ENCODE measurements around the gene SEC23A.
A peak's percentile ranks its signal among the peaks of the same experiment; 100 is the strongest.
"Not testable (repeated sequence)": the region's sequence is repeated elsewhere in the genome, so short reads cannot be mapped to it uniquely, and the experiment has no call there.

Gene SEC23A

GRCh38 chr14:39029789-39030188, 73.2 kb downstream of the SEC23A start:
- no peak for DNase-seq

GRCh38 chr14:39028620-39029019, 74.4 kb downstream of the SEC23A start:
- no peak for DNase-seq

GRCh38 chr14:39025810-39026627, 77.0 kb downstream of the SEC23A start:
- no peak for DNase-seq

- DNase-seq: no peak
These were observed 77.7 kb downstream of the SEC23A start for GRCh38 chr14:39025250-39025809.

- DNase-seq: no peak
These were observed 78.8 kb downstream of the SEC23A start for GRCh38 chr14:39023939-39024871.

GRCh38 chr14:39017096-39018016, 85.7 kb downstream of the SEC23A start:
- DNase-seq: not testable (repeated sequence)

- no peak for DNase-seq
These were observed 86.3 kb downstream of the SEC23A start for GRCh38 chr14:39016733-39017095.

GRCh38 chr14:39015964-39016577, 87.0 kb downstream of the SEC23A start:
- DNase-seq: peak; percentile 12

- peak; percentile 48 for DNase-seq
These were observed 87.6 kb downstream of the SEC23A start for GRCh38 chr14:39015360-39015961.

- no peak for DNase-seq
These were observed 88.6 kb downstream of the SEC23A start for GRCh38 chr14:39014460-39014859.

GRCh38 chr14:39008965-39009364, 94.1 kb downstream of the SEC23A start:
- not testable (repeated sequence) for DNase-seq

- peak; percentile 48 for DNase-seq
These were observed 96.2 kb downstream of the SEC23A start for GRCh38 chr14:39006721-39007410.

GRCh38 chr14:39005044-39005880, 97.8 kb downstream of the SEC23A start:
- peak; percentile 4 for DNase-seq

- DNase-seq: no peak
These were observed 103.1 kb downstream of the SEC23A start for GRCh38 chr14:38999949-39000348.

GRCh38 chr14:38994731-38995130, 108.3 kb downstream of the SEC23A start:
- DNase-seq: no peak

- DNase-seq: no peak
These were observed 109.1 kb downstream of the SEC23A start for GRCh38 chr14:38993981-38994380.

- DNase-seq: no peak
These were observed 110.8 kb downstream of the SEC23A start for GRCh38 chr14:38992067-38992844.

- no peak for DNase-seq
These were observed 111.7 kb downstream of the SEC23A start for GRCh38 chr14:38991299-38991698.
